HG03378 (cell line): ENCODE results near the gene COL13A1.

ENCODE experiments used
- ATAC-seq: cut with Tn5 transposase; IDR thresholded peaks from one replicate; pipeline ENCODE4 v1.9.1; 2021; ENCODE audit warnings: mild to moderate bottlenecking, moderate library complexity; ENCODE audit not compliant: unreplicated experiment

Gene COL13A1

GRCh38 chr10:69938541-69938991, 136.9 kb downstream of the COL13A1 start:
- ATAC-seq = no peak

- no peak for ATAC-seq
These were observed 137.4 kb downstream of the COL13A1 start for GRCh38 chr10:69939061-69939460.

- no peak for ATAC-seq
These were observed 137.8 kb downstream of the COL13A1 start for GRCh38 chr10:69939481-69939880.

GRCh38 chr10:69941730-69942129, 140.0 kb downstream of the COL13A1 start:
- ATAC-seq = no peak

GRCh38 chr10:69943292-69943820, 141.7 kb downstream of the COL13A1 start:
- no peak for ATAC-seq

GRCh38 chr10:69944761-69945160, 143.1 kb downstream of the COL13A1 start:
- no peak for ATAC-seq

- ATAC-seq = no peak
These were observed 146.6 kb downstream of the COL13A1 start for GRCh38 chr10:69948261-69948660.

GRCh38 chr10:69949770-69950169, 148.1 kb downstream of the COL13A1 start:
- no peak for ATAC-seq

GRCh38 chr10:69951658-69952057, 150.0 kb downstream of the COL13A1 start:
- no peak for ATAC-seq

- no peak for ATAC-seq
These were observed 150.5 kb downstream of the COL13A1 start for GRCh38 chr10:69952069-69952800.

GRCh38 chr10:69952821-69953221, 151.1 kb downstream of the COL13A1 start:
- ATAC-seq = no peak

GRCh38 chr10:69953851-69954250, 152.1 kb downstream of the COL13A1 start:
- no peak for ATAC-seq

- ATAC-seq = no peak
These were observed 153.6 kb downstream of the COL13A1 start for GRCh38 chr10:69955211-69955805.

GRCh38 chr10:69955897-69956740, 154.4 kb downstream of the COL13A1 start:
- no peak for ATAC-seq

- ATAC-seq = no peak
These were observed 155.1 kb downstream of the COL13A1 start for GRCh38 chr10:69956741-69957230.

GRCh38 chr10:69957241-69957885, 155.7 kb downstream of the COL13A1 start:
- ATAC-seq = no peak

- peak; percentile 55 for ATAC-seq
These were observed 156.3 kb downstream of the COL13A1 start for GRCh38 chr10:69957886-69958555.

- ATAC-seq = no peak
These were observed 156.8 kb downstream of the COL13A1 start for GRCh38 chr10:69958556-69958902.

GRCh38 chr10:69959911-69960310, 158.2 kb downstream of the COL13A1 start:
- no peak for ATAC-seq

- ATAC-seq = no peak
These were observed 158.9 kb downstream of the COL13A1 start for GRCh38 chr10:69960606-69960987.
